Measurements from ENCODE around the gene LMF1. TPM values are rescaled to one million over a fixed set of nuclear protein-coding genes. Genes with fewer than 3 reads are reported as not detected.

Gene LMF1
- polyA plus RNA-seq, 1 experiment: 28.9 TPM

- no peak for DNase-seq (ENCODE audit: low read depth)
- ChIA-PET POLR2A (no interaction called here), CTCF (no interaction called here)
- no peak overlapping the region for H3K4me3 ChIP-seq (ENCODE audit: low read depth, low read length)
- TF ChIP-seq, protein P1, sequence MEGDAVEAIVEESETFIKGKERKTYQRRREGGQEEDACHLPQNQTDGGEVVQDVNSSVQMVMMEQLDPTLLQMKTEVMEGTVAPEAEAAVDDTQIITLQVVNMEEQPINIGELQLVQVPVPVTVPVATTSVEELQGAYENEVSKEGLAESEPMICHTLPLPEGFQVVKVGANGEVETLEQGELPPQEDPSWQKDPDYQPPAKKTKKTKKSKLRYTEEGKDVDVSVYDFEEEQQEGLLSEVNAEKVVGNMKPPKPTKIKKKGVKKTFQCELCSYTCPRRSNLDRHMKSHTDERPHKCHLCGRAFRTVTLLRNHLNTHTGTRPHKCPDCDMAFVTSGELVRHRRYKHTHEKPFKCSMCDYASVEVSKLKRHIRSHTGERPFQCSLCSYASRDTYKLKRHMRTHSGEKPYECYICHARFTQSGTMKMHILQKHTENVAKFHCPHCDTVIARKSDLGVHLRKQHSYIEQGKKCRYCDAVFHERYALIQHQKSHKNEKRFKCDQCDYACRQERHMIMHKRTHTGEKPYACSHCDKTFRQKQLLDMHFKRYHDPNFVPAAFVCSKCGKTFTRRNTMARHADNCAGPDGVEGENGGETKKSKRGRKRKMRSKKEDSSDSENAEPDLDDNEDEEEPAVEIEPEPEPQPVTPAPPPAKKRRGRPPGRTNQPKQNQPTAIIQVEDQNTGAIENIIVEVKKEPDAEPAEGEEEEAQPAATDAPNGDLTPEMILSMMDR (IDR thresholded peaks at IDR 0.05; ENCODE audit: insufficient read depth, low read depth, low read length): no peak
- H3K36me3 ChIP-seq (ENCODE audit: control insufficient read depth, insufficient read depth, low read length): peaks cover 3% of the 10 kb centered on the region; the same call in 1 of the 2 replicates
- H3K27me3 ChIP-seq (ENCODE audit: control insufficient read depth, insufficient read depth, low read length): no peaks in the 10 kb centered on the region
These were observed 55.2 kb downstream of the LMF1 start for GRCh38 chr16:915546-915945.

DNA sequence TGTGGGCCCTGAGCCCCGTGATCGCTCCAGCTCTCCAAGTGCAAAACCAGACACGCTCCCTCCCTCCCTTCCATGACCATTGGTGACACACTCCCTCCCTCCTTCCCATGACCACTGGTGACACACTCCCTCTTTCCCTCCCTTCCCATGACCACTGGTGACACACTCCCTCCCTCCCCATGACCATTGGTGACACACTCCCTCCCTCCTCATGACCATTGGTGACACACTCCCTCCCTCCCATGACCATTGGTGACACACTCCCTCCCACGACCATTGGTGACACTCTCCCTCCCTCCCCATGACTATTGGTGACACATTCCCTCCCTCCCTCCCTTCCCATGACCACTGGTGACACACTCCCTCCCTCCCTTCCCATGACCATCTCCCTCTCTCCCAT is 56.3 kb downstream of the LMF1 start:
- ChIA-PET POLR2A (no interaction called here), CTCF (no interaction called here)
- TF ChIP-seq, protein P1 (IDR thresholded peaks at IDR 0.05; ENCODE audit: insufficient read depth, low read depth, low read length): no peak
- DNase-seq (ENCODE audit: low read depth): no peak
- Histone ChIP-seq H3K36me3 (ENCODE audit: control insufficient read depth, insufficient read depth, low read length) (peaks cover 3% of the 10 kb centered on the region; the same call in 1 of the 2 replicates), H3K4me3 (ENCODE audit: low read depth, low read length) (no peak overlapping the region), H3K27me3 (ENCODE audit: control insufficient read depth, insufficient read depth, low read length) (no peaks in the 10 kb centered on the region)

DNA sequence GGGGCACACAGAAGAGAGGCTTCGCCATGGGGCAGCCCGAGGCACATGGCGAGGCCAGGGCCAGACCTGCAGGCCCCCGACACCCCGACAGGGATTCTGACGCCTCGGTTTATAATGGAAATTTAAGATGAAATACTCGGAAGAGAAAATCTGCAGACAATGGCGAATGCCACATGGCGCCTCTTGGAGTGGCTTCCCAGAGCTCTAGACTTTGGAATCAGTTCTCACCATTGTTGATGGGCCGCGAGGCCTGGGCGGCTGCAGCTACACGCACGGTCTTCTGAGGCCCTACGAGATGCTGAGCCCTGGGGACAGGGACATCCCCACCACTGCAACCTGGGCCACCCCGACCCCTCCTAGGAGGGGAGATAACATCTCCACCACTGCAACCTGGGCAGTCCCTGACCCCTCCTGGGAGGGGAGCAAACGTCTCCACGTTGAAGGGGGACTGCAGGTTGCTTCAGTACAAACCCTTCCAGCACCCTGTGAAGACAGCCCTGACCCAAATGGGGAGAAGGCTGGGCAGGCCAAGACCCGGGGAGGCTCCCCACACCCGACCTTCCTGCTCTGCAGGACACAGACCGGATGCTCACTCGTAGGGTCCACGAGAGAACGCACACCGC is 56.9 kb downstream of the LMF1 start:
- TF ChIP-seq, protein P1 (IDR thresholded peaks at IDR 0.05; ENCODE audit: insufficient read depth, low read depth, low read length): no peak
- no peaks in the 10 kb centered on the region for H3K27me3 ChIP-seq (ENCODE audit: control insufficient read depth, insufficient read depth, low read length)
- CTCF ChIA-PET: no interaction called here
- no peak for DNase-seq (ENCODE audit: low read depth)
- no peak overlapping the region for H3K4me3 ChIP-seq (ENCODE audit: low read depth, low read length)
- POLR2A ChIA-PET: no interaction called here
- H3K36me3 ChIP-seq (ENCODE audit: control insufficient read depth, insufficient read depth, low read length): peaks cover 4% of the 10 kb centered on the region; the same call in 1 of the 2 replicates

DNA sequence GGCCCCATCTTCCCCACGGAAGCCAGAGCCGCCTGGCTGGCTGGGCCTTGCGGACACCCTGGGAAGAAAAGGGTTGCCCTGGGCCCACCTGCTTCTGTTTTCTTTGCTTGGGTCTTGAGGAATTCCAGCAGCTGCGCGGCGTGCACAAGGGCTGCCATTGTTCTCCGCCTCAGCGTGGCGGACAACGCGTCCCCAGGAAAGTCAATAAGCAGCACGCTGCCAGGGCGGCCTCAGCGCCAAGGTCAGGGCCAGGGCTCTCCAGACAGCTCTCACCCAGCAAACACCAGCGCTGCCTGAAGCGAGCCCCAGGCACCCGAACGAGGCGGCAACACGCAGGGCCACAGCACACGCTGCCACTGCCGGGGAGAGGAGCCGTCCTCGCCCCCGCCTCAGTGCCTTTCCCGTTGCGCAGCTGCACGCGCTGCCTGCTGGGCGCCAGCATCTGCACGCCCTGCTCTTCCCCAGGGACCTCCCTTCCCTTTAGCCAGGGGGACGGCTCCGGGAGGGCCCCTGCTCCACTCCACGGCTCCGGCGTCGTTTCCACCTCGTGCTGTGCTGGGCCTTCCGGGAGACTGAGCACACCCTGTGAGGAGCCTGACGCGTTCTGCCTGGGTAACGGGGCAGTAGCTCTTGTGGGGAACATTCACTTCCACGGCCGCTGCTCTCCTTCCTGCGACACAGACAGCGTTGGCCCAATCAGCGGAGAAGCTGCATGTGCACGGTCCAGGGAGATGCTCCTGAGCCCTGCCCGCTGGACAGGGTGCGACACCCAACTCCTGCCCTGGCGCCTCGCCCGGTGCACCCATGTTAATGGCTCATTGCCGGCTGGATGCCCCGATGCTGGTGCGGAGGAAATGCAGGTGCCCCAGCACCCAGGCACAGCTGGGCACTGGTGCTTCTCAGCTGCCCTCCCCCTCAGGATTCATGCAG is 57.8 kb downstream of the LMF1 start:
- TF ChIP-seq, protein P1 (IDR thresholded peaks at IDR 0.05; ENCODE audit: insufficient read depth, low read depth, low read length): no peak
- Histone ChIP-seq H3K36me3 (ENCODE audit: control insufficient read depth, insufficient read depth, low read length) (peaks cover 4% of the 10 kb centered on the region; the same call in 1 of the 2 replicates), H3K4me3 (ENCODE audit: low read depth, low read length) (no peak overlapping the region), H3K27me3 (ENCODE audit: control insufficient read depth, insufficient read depth, low read length) (no peaks in the 10 kb centered on the region)
- ChIA-PET CTCF (no interaction called here), POLR2A (no interaction called here)
- DNase-seq (ENCODE audit: low read depth): no peak

- ChIA-PET POLR2A (no interaction called here), CTCF (no interaction called here)
- Histone ChIP-seq H3K36me3 (ENCODE audit: control insufficient read depth, insufficient read depth, low read length) (peaks cover 6% of the 10 kb centered on the region; the same call in 1 of the 2 replicates), H3K27me3 (ENCODE audit: control insufficient read depth, insufficient read depth, low read length) (no peaks in the 10 kb centered on the region), H3K4me3 (ENCODE audit: low read depth, low read length) (no peak overlapping the region)
- TF ChIP-seq, protein P1 (IDR thresholded peaks at IDR 0.05; ENCODE audit: insufficient read depth, low read depth, low read length): no peak
- DNase-seq (ENCODE audit: low read depth): no peak
These were observed 58.5 kb downstream of the LMF1 start for GRCh38 chr16:912322-912683.

Measured in BJ (cell line).